Lung (tissue), 12 donors: ENCODE data around the gene BRAP. TPM values are rescaled to one million over a fixed set of nuclear protein-coding genes. Genes with fewer than 3 reads are reported as not detected.
"Not testable (repeated sequence)": the region's sequence is repeated elsewhere in the genome, so short reads cannot be mapped to it uniquely, and the experiment has no call there.

Experiments
- ATAC-seq: fragments of 200-7000 bp; cut with Tn5 transposase; one replicate; pipeline ENCODE4 v1.9.1; 2020; ENCODE audit warnings: moderate number of reproducible peaks; ENCODE audit not compliant: insufficient read depth, low FRiP score
- DNase-seq, 3 donors: peaks; one replicate each; pipeline ENCODE4 v3.0.0-alpha.2; 2013 to 2017
- H3K27ac ChIP-seq, 2 donors: one replicate each; pipeline ENCODE4 v1.5.1; 2013; ENCODE audit warnings: mild to moderate bottlenecking in 2 of 2, moderate library complexity in 2 of 2, control low read depth in 1 of 2, inconsistent platforms in 1 of 2, low read depth in 1 of 2, low read length in 1 of 2
- H3K27me3 ChIP-seq, 3 donors: one replicate each; pipeline ENCODE4 v1.5.1; 2013; ENCODE audit warnings: low read length in 2 of 3; ENCODE audit not compliant: control insufficient read depth in 3 of 3, insufficient read depth in 3 of 3
- H3K36me3 ChIP-seq, 4 donors: one replicate each; pipeline ENCODE4 v1.5.1; 2013; ENCODE audit warnings: low read length in 4 of 4, mild to moderate bottlenecking in 1 of 4, moderate library complexity in 1 of 4; ENCODE audit not compliant: control insufficient read depth in 4 of 4, insufficient read depth in 4 of 4
- H3K4me1 ChIP-seq, 5 donors: one replicate each; pipeline ENCODE4 v1.5.1; 2013; ENCODE audit warnings: low read length in 5 of 5, mild to moderate bottlenecking in 2 of 5, moderate library complexity in 1 of 5; ENCODE audit not compliant: control insufficient read depth in 5 of 5, insufficient read depth in 5 of 5
- H3K4me3 ChIP-seq: one replicate; pipeline ENCODE4 v1.5.1; 2013; ENCODE audit warnings: mild to moderate bottlenecking, control low read depth, moderate library complexity
- H3K9ac ChIP-seq, 2 donors: one replicate each; pipeline ENCODE4 v1.5.1; 2013; ENCODE audit warnings: low read length in 2 of 2, control low read depth in 1 of 2; ENCODE audit not compliant: insufficient read depth in 1 of 2
- H3K9me3 ChIP-seq, 4 donors: one replicate each; pipeline ENCODE4 v1.5.1; 2013; ENCODE audit warnings: low read length in 3 of 4, mild to moderate bottlenecking in 1 of 4, moderate library complexity in 1 of 4; ENCODE audit not compliant: control insufficient read depth in 4 of 4, insufficient read depth in 3 of 4
- WGBS, 2 donors: extraction: QIAGEN DNeasy Blood & Tissue Kit; methylation state at CpG; one replicate each; pipeline ENCODE4 v1.1.7; 2013; 5-methylcytosine and 5-hydroxymethylcytosine counted together
- polyA plus RNA-seq, 2 donors: library from polyadenylated mRNA; stranded (reverse); fragments of 200-250 nt; gene quantifications; one replicate each; pipeline ENCODE4 v1.2.1, GENCODE V29; 2013
- total RNA-seq, 2 donors: library from RNA; depleted of rRNA in 1 of 2; stranded (reverse); fragments of >200 nt in 1 of 2; gene quantifications; one replicate each; pipeline ENCODE4 v1.2.1, GENCODE V29; 2014 to 2021
- TF ChIP-seq, protein P1 (sequence below): IDR thresholded peaks from 2 replicates; pipeline ENCODE4 v1.5.1; 2012; ENCODE audit warnings: mild to moderate bottlenecking; ENCODE audit errors: control extremely low read depth, extremely low read depth
- donor health status: control.
- donor health status: control.
- donor health status: Bipolar disorder and iron deficiency.
- donor health status: healthy.
- donor health status: DM: yes; HTN: yes; CAD: no.

The BRAP gene
- total and polyA plus RNA-seq, 4 donors, result 9.1 to 16.5 (median 12.2) TPM

DNA sequence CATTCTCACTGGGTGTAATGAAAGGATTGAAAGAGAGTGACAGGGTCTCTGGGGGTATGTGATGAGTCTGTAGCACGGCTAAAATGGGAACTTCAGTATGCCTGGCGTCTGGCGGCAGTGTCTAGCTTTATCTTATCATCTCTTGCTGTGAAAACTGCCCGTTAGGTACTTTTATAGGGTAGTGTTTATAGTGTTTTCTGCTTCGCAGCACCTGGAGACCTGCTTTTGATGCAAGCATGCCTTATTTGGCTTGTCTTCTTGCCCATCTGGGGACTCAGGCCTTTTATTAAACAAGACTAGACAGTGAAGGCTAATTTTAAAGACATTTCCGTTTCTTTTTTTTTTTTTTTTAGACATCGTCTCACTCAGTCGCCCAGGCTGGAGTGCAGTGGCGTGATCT lies 44.7 kb upstream of the BRAP start:
- Histone ChIP-seq H3K4me1 (no peaks in the 10 kb centered on the region), H3K27me3 (no peaks in the 10 kb centered on the region), H3K9ac (no peak overlapping the region), H3K4me3 (no peak overlapping the region), H3K9me3 (no peaks in the 10 kb centered on the region), H3K36me3 (peaks cover 6 to 23% (median 16%) of the 10 kb centered on the region in 4 donors), H3K27ac (no peak overlapping the region)
- ATAC-seq, result no peak
- DNase-seq, result no peak
- TF ChIP-seq, protein P1, sequence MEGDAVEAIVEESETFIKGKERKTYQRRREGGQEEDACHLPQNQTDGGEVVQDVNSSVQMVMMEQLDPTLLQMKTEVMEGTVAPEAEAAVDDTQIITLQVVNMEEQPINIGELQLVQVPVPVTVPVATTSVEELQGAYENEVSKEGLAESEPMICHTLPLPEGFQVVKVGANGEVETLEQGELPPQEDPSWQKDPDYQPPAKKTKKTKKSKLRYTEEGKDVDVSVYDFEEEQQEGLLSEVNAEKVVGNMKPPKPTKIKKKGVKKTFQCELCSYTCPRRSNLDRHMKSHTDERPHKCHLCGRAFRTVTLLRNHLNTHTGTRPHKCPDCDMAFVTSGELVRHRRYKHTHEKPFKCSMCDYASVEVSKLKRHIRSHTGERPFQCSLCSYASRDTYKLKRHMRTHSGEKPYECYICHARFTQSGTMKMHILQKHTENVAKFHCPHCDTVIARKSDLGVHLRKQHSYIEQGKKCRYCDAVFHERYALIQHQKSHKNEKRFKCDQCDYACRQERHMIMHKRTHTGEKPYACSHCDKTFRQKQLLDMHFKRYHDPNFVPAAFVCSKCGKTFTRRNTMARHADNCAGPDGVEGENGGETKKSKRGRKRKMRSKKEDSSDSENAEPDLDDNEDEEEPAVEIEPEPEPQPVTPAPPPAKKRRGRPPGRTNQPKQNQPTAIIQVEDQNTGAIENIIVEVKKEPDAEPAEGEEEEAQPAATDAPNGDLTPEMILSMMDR, result no peak
- 92 to 96% methylated on average over 9 of the region's 9 CpGs for WGBS, 2 donors

DNA sequence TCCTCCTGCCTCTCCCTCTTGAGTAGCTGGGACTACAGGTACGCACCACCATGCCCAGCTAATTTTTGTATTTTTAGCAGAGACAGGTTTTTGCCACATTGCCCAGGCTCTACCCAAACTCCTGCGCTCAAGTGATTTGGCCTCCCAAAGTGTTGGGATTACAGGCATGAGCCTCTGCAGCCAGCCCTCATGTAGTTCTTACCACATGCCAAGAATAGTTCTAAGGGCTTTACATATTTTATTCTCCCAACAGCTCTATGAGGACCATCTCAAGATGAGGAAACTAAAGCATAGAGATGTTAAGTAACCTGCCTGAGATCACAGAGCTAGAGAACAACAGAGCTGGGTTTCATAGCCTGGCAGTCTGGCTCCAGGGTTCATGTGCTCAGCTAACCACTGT lies 43.0 kb upstream of the BRAP start:
- Histone ChIP-seq H3K9me3 (no peaks in the 10 kb centered on the region), H3K27me3 (no peaks in the 10 kb centered on the region), H3K9ac (no peak overlapping the region), H3K27ac (no peak overlapping the region), H3K4me3 (no peak overlapping the region), H3K4me1 (no peaks in the 10 kb centered on the region), H3K36me3 (peaks cover 2 to 23% (median 16%) of the 10 kb centered on the region in 4 donors)
- ATAC-seq (no peak), DNase-seq (no peak)
- TF ChIP-seq, protein P1, result no peak
- WGBS, 2 donors, result 92 to 95% methylated on average over 2 of the region's 2 CpGs

DNA sequence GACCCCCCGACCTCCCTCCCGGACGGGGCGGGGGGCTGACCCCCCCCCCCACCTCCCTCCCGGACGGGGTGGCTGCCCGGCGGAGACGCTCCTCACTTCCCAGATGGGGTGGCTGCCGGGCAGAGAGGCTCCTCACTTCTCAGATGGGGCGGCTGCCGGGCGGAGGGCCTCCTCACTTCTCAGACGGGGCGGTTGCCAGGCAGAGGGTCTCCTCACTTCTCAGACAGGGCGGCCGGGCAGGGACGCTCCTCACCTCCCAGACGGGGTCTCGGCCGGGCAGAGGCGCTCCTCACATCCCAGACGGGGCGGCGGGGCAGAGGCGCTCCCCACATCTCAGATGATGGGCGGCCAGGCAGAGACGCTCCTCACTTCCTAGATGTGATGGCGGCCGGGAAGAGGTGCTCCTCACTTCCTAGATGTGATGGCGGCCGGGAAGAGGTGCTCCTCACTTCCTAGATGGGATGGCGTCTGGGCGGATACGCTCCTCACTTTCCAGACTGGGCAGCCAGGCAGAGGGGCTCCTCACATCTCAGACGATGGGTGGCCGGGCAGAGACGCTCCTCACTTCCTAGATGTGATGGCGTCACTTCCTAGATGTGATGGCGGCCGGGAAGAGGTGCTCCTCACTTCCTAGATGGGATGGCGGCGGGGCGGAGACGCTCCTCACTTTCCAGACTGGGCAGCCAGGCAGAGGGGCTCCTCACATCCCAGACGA lies 38.0 kb upstream of the BRAP start:
- not testable (repeated sequence) for DNase-seq, H3K9ac ChIP-seq, ATAC-seq, H3K4me3 ChIP-seq, H3K9me3 ChIP-seq, H3K27ac ChIP-seq, H3K4me1 ChIP-seq, H3K27me3 ChIP-seq
- WGBS, 2 donors, result 97% methylated on average over 31 to 43 of the region's 46 CpGs
- H3K36me3 ChIP-seq, result peaks cover 0 to 15% (median 12%) of the 10 kb centered on the region in 4 donors

DNA sequence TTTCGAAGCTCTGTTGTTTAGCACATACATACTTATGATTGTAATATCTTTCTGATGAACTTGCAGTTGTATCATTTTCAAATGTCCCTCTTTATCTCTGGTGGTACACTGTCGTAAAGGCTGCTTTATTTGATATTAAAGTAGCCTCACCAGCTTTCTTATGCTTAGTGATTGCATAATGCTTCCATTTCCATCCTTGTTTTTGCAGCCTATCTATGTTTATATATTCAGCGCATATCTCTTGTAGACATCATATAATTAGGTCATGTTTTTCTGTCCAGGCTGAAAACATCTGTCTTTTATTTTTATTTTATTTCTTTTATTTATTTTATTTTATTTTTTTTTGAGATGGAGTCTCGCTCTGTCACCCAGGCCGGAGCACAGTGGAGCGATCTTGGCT lies 34.7 kb upstream of the BRAP start:
- Histone ChIP-seq H3K36me3 (peaks cover 0 to 28% (median 12%) of the 10 kb centered on the region in 4 donors), H3K4me1 (peaks cover 0 to 5% (median 0%) of the 10 kb centered on the region in 5 donors)
- 97% methylated on average over 6 of the region's 6 CpGs for WGBS, 2 donors

DNA sequence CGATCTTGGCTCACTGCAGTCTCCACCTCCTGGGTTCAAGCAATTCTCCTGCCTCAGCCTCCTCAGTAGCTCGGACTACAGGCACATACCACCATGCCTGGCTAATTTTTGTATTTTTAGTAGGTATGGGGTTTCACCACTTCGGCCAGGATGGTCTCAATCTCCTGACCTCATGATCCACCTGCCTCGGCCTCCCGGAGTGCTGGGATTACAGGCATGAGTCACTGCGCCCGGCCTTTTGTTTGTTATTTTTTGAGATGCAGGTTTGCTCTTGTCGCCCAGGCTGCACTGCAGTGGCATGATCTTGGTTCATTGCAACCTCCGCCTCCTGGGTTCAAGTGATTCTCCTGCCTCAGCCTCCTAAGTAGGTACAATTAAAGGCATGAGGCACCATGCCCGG lies 33.6 kb upstream of the BRAP start:
- 91 to 96% methylated on average over 10 of the region's 10 CpGs for WGBS, 2 donors
- H3K9ac ChIP-seq, H3K9me3 ChIP-seq, H3K27ac ChIP-seq, H3K27me3 ChIP-seq, H3K4me1 ChIP-seq, H3K4me3 ChIP-seq, ATAC-seq, DNase-seq: not testable (repeated sequence)
- peaks cover 0 to 32% (median 14%) of the 10 kb centered on the region in 4 donors for H3K36me3 ChIP-seq

More for the DNA sequence above, 34.7 kb upstream of the BRAP start:
- Histone ChIP-seq H3K4me3 (no peak overlapping the region), H3K9me3 (no peaks in the 10 kb centered on the region), H3K27ac (no peak overlapping the region), H3K9ac (no peak overlapping the region), H3K27me3 (no peaks in the 10 kb centered on the region)
- TF ChIP-seq, protein P1, result no peak
- peak in 1 of 3 donors; percentile 4 for DNase-seq
- ATAC-seq, result no peak
